HEK293 (cell line): ENCODE data around the gene STXBP4.

Experiments used
- CTCF ChIA-PET: fragments of 350-600 bp; formaldehyde crosslinking; extraction: SDS; loops from one replicate; lab custom pipeline; 2021; ENCODE audit warnings: antibody characterized with exemption; lab: Yijun Ruan, JAX
- POLR2A ChIA-PET: fragments of 300-600 bp; formaldehyde crosslinking; extraction: SDS; loops from one replicate; lab custom pipeline; 2020; ENCODE audit warnings: antibody characterized with exemption, inconsistent platforms; lab: Yijun Ruan, JAX
- H3K27ac ChIP-seq: fragments of 200-500 bp; sonication (Bioruptor generic); 2 replicates; pipeline ENCODE4 v1.5.1; 2014; ENCODE audit warnings: low read depth, low read length, control low read depth, inconsistent platforms; ENCODE audit errors: extremely low read depth
- H3K36me3 ChIP-seq, 2 experiments: fragments of 200-500 bp in 1 of 2; sonication (Bioruptor generic) in 1 of 2; 1 replicate in 1 of 2; 2 replicates in 1 of 2; pipeline ENCODE4 v1.5.1; 2014 to 2017; ENCODE audit warnings: inconsistent platforms in 2 of 2, low read length in 2 of 2; ENCODE audit not compliant: control insufficient read depth in 2 of 2, insufficient read depth in 1 of 2
- H3K4me1 ChIP-seq: fragments of 200-500 bp; sonication (Bioruptor generic); 2 replicates; pipeline ENCODE4 v1.5.1; 2014; ENCODE audit warnings: mild to moderate bottlenecking, low read length, inconsistent platforms; ENCODE audit not compliant: control insufficient read depth, insufficient read depth
- H3K4me3 ChIP-seq: 2 replicates; pipeline ENCODE4 v1.5.1; 2011; ENCODE audit warnings: low read depth, mild to moderate bottlenecking, control low read depth, low read length, moderate library complexity
- H3K9me3 ChIP-seq: fragments of 200-500 bp; sonication (Bioruptor generic); 2 replicates; pipeline ENCODE4 v1.5.1; 2014; ENCODE audit warnings: low read depth, low read length, inconsistent platforms; ENCODE audit not compliant: control insufficient read depth, insufficient read depth
- BCL11A ChIP-seq: fragments of 450-650 bp; formaldehyde crosslinking; IDR thresholded peaks from 2 replicates; pipeline ENCODE4 v1.5.1; 2016; ENCODE audit warnings: low read depth, missing biosample characterization, missing genetic modification characterization
- MYNN ChIP-seq: fragments of 450-650 bp; formaldehyde crosslinking; IDR thresholded peaks from 2 replicates; pipeline ENCODE4 v1.5.1; 2016; ENCODE audit warnings: missing biosample characterization, missing genetic modification characterization, borderline replicate concordance
- TSHZ1 ChIP-seq: fragments of 450-650 bp; formaldehyde crosslinking; IDR thresholded peaks from 2 replicates; pipeline ENCODE4 v1.5.1; 2016; ENCODE audit warnings: missing biosample characterization, missing genetic modification characterization, borderline replicate concordance
- ZBTB21 ChIP-seq: fragments of 450-650 bp; formaldehyde crosslinking; IDR thresholded peaks from 2 replicates; pipeline ENCODE4 v1.5.1; 2017; ENCODE audit warnings: missing biosample characterization, missing genetic modification characterization
- ZFP41 ChIP-seq: fragments of 450-650 bp; formaldehyde crosslinking; IDR thresholded peaks from 2 replicates; pipeline ENCODE4 v1.5.1; 2016; ENCODE audit warnings: missing biosample characterization, missing genetic modification characterization, borderline replicate concordance
- ZNF133 ChIP-seq: fragments of 450-650 bp; formaldehyde crosslinking; IDR thresholded peaks from 2 replicates; pipeline ENCODE4 v1.5.1; 2016; ENCODE audit warnings: missing biosample characterization, missing genetic modification characterization
- ZNF175 ChIP-seq: fragments of 450-650 bp; formaldehyde crosslinking; IDR thresholded peaks from 2 replicates; pipeline ENCODE4 v1.5.1; 2016; ENCODE audit warnings: missing biosample characterization, missing genetic modification characterization
- ZNF335 ChIP-seq: fragments of 450-650 bp; formaldehyde crosslinking; conservative IDR thresholded peaks from 2 replicates; pipeline ENCODE4 v1.5.1; 2016; ENCODE audit warnings: missing biosample characterization, missing genetic modification characterization
- ZNF341 ChIP-seq: fragments of 450-650 bp; formaldehyde crosslinking; IDR thresholded peaks from 2 replicates; pipeline ENCODE4; 2016; ENCODE audit warnings: low read depth, missing biosample characterization, missing genetic modification characterization
- ZNF394 ChIP-seq: fragments of 450-650 bp; formaldehyde crosslinking; IDR thresholded peaks from 2 replicates; pipeline ENCODE4 v1.5.1; 2016; ENCODE audit warnings: missing biosample characterization, missing genetic modification characterization, mild to moderate bottlenecking, moderate library complexity, borderline replicate concordance
- ZNF416 ChIP-seq: fragments of 450-650 bp; formaldehyde crosslinking; IDR thresholded peaks from 2 replicates; pipeline ENCODE4 v1.5.1; 2016; ENCODE audit warnings: missing biosample characterization, missing genetic modification characterization
- ZNF560 ChIP-seq: fragments of 450-650 bp; formaldehyde crosslinking; IDR thresholded peaks from 2 replicates; pipeline ENCODE4 v1.5.1; 2017; ENCODE audit warnings: missing biosample characterization, missing genetic modification characterization, borderline replicate concordance
- ZNF585B ChIP-seq: fragments of 450-650 bp; formaldehyde crosslinking; IDR thresholded peaks from 2 replicates; pipeline ENCODE4 v1.5.1; 2016; ENCODE audit warnings: missing biosample characterization, missing genetic modification characterization
- ZNF660 ChIP-seq: fragments of 450-650 bp; IDR thresholded peaks from 2 replicates; pipeline ENCODE4 v1.5.1; 2018; ENCODE audit warnings: missing biosample characterization, mild to moderate bottlenecking, missing genetic modification characterization
- ZSCAN16 ChIP-seq: fragments of 450-650 bp; formaldehyde crosslinking; IDR thresholded peaks from 2 replicates; pipeline ENCODE4 v1.5.1; 2016; ENCODE audit warnings: missing biosample characterization, missing genetic modification characterization
- TF ChIP-seq, protein P1 (sequence below): fragments of 450-650 bp; formaldehyde crosslinking; IDR thresholded peaks from 2 replicates; pipeline ENCODE4 v1.5.1; 2016; ENCODE audit warnings: missing biosample characterization, missing genetic modification characterization

The STXBP4 gene

DNA sequence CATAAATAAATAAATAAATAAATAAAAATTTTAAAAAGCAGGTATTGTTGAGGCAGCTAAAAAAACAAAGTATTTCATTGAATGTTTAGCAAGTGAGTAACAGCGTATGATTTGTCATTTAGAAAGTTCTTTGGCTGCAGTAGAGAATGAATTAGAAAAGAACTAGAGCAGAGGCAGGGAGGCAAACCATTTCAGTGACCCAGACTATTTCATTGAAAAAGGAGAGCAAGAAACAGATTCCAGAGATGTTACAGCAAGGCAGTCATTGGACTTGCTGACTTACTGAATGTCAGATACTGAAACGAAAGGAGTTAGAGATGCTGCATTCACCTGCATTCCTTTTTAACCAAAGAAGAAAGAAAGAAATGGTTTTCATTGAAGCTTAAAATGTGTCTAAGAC is 190.7 kb downstream of the STXBP4 start:
- CTCF ChIA-PET: no interaction called here
- peaks cover 0 to 10% of the 10 kb centered on the region in 2 experiments; a peak in 1 of 3 replicates for H3K36me3 ChIP-seq

GRCh38 chr17:55160501-55160900 is 191.9 kb downstream of the STXBP4 start:
- H3K4me1 ChIP-seq: peaks cover 17% of the 10 kb centered on the region
- POLR2A ChIA-PET: no interaction called here

More for the DNA sequence above, 190.7 kb downstream of the STXBP4 start:
- TF ChIP-seq ZNF341 (tag by site-specific recombination) (no peak), ZNF660 (no peak), ZNF335 (tag by site-specific recombination) (no peak), ZBTB21 (tag by site-specific recombination) (no peak)
- H3K27ac ChIP-seq: no peak overlapping the region
- POLR2A ChIA-PET: no interaction called here
- peaks cover 17% of the 10 kb centered on the region for H3K4me1 ChIP-seq
- H3K9me3 ChIP-seq: no peaks in the 10 kb centered on the region
- no peak overlapping the region for H3K4me3 ChIP-seq

GRCh38 chr17:55161935-55162555 is 193.5 kb downstream of the STXBP4 start:
- CTCF ChIA-PET: no interaction called here

More at GRCh38 chr17:55160501-55160900, 191.9 kb downstream of the STXBP4 start:
- Histone ChIP-seq H3K4me3 (no peak overlapping the region), H3K27ac (no peak overlapping the region), H3K36me3 (peaks cover 0 to 10% of the 10 kb centered on the region in 2 experiments; a peak in 1 of 3 replicates), H3K9me3 (no peaks in the 10 kb centered on the region)
- CTCF ChIA-PET: no interaction called here
- TF ChIP-seq ZNF585B: no peak
- no peak for TF ChIP-seq ZNF335 (tag by site-specific recombination)
- TF ChIP-seq ZNF560: no peak
- no peak for TF ChIP-seq BCL11A (tag by site-specific recombination)
- no peak for TF ChIP-seq ZNF133 (tag by site-specific recombination)
- TF ChIP-seq, protein P1, sequence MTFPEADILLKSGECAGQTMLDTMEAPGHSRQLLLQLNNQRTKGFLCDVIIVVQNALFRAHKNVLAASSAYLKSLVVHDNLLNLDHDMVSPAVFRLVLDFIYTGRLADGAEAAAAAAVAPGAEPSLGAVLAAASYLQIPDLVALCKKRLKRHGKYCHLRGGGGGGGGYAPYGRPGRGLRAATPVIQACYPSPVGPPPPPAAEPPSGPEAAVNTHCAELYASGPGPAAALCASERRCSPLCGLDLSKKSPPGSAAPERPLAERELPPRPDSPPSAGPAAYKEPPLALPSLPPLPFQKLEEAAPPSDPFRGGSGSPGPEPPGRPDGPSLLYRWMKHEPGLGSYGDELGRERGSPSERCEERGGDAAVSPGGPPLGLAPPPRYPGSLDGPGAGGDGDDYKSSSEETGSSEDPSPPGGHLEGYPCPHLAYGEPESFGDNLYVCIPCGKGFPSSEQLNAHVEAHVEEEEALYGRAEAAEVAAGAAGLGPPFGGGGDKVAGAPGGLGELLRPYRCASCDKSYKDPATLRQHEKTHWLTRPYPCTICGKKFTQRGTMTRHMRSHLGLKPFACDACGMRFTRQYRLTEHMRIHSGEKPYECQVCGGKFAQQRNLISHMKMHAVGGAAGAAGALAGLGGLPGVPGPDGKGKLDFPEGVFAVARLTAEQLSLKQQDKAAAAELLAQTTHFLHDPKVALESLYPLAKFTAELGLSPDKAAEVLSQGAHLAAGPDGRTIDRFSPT (tag by site-specific recombination): no peak
- no peak for TF ChIP-seq TSHZ1 (tag by site-specific recombination)
- TF ChIP-seq ZNF394 (tag by site-specific recombination): no peak

More at GRCh38 chr17:55161935-55162555, 193.5 kb downstream of the STXBP4 start:
- TF ChIP-seq ZNF416 (tag by site-specific recombination) (no peak), ZNF175 (tag by site-specific recombination) (no peak), MYNN (tag by site-specific recombination) (no peak), ZSCAN16 (tag by site-specific recombination) (no peak), ZFP41 (tag by site-specific recombination) (no peak)
- H3K4me1 ChIP-seq: peaks cover 7% of the 10 kb centered on the region; the same call in 1 of the 2 replicates
- H3K9me3 ChIP-seq: no peaks in the 10 kb centered on the region
- H3K4me3 ChIP-seq: no peak overlapping the region
- peaks cover 0 to 10% of the 10 kb centered on the region in 2 experiments; a peak in 1 of 3 replicates for H3K36me3 ChIP-seq
- H3K27ac ChIP-seq: no peak overlapping the region
- POLR2A ChIA-PET: no interaction called here
